ENCODE results near the gene PGM2L1.

PGM2L1 gene

GRCh38 chr11:74398244-74399159, at the start of gene PGM2L1:
Gene PGM2L1, minus strand, starts transcription at chr11:74398433. Its CDS starts 272 bp downstream, at chr11:74398161.
- peak within 1 kb of the TSS; percentile 87 for H3K4me3 ChIP-seq (ENCODE audit: low read depth, low read length)
- DNase-seq (ENCODE audit: low read depth), result peak; percentile 96
- no peak for TF ChIP-seq CTCF (IDR thresholded peaks at IDR 0.05; ENCODE audit: insufficient read depth, low read depth, low read length, missing control alignments)

GRCh38 chr11:74447720-74448119, 49.5 kb upstream of the PGM2L1 start:
- no peak for TF ChIP-seq CTCF (IDR thresholded peaks at IDR 0.05; ENCODE audit: insufficient read depth, low read depth, low read length, missing control alignments)
- DNase-seq (ENCODE audit: low read depth), result no peak
- H3K4me3 ChIP-seq (ENCODE audit: low read depth, low read length), result no peak overlapping the region

- no peak for TF ChIP-seq CTCF (IDR thresholded peaks at IDR 0.05; ENCODE audit: insufficient read depth, low read depth, low read length, missing control alignments)
- no peak for DNase-seq (ENCODE audit: low read depth)
- H3K4me3 ChIP-seq (ENCODE audit: low read depth, low read length), result no peak overlapping the region
Measured at GRCh38 chr11:74446532-74446938, 48.3 kb upstream of the PGM2L1 start.

- TF ChIP-seq CTCF (IDR thresholded peaks at IDR 0.05; ENCODE audit: insufficient read depth, low read depth, low read length, missing control alignments), result no peak
- H3K4me3 ChIP-seq (ENCODE audit: low read depth, low read length), result no peak overlapping the region
- DNase-seq (ENCODE audit: low read depth), result no peak
Measured at GRCh38 chr11:74444173-74444826, 46.1 kb upstream of the PGM2L1 start.

- no peak for DNase-seq (ENCODE audit: low read depth)
- TF ChIP-seq CTCF (IDR thresholded peaks at IDR 0.05; ENCODE audit: insufficient read depth, low read depth, low read length, missing control alignments), result no peak
- no peak overlapping the region for H3K4me3 ChIP-seq (ENCODE audit: low read depth, low read length)
Measured at GRCh38 chr11:74443071-74443864, 45.0 kb upstream of the PGM2L1 start.

GRCh38 chr11:74442636-74443035, 44.4 kb upstream of the PGM2L1 start:
- no peak for DNase-seq (ENCODE audit: low read depth)
- H3K4me3 ChIP-seq (ENCODE audit: low read depth, low read length), result no peak overlapping the region
- no peak for TF ChIP-seq CTCF (IDR thresholded peaks at IDR 0.05; ENCODE audit: insufficient read depth, low read depth, low read length, missing control alignments)

Measured in GM12865 (cell line).